Vagina (tissue), 2 donors: Measurements from ENCODE around the gene KRTAP1-1. TPM values are rescaled to one million over a fixed set of nuclear protein-coding genes. Genes with fewer than 3 reads are reported as not detected.

Source experiments
- DNase-seq, 2 donors: peaks; one replicate each; pipeline ENCODE4 v3.0.0-alpha.2; 2017; ENCODE audit errors: extremely low spot score in 2 of 2
- H3K27ac ChIP-seq: fragments of 200-600 bp; sonication (generic); one replicate; pipeline ENCODE4 v1.5.1; 2019
- H3K27me3 ChIP-seq: fragments of 200-600 bp; sonication (generic); one replicate; pipeline ENCODE4 v1.5.1; 2019
- H3K36me3 ChIP-seq, 2 donors: fragments of 200-600 bp; sonication (generic); one replicate each; pipeline ENCODE4 v1.5.1; 2017 to 2019
- H3K4me1 ChIP-seq: fragments of 200-600 bp; sonication (generic); one replicate; pipeline ENCODE4 v1.5.1; 2019
- H3K4me3 ChIP-seq, 2 donors: fragments of 200-600 bp; sonication (generic); 1 replicate in 1 of 2; 2 replicates in 1 of 2; pipeline ENCODE4 v1.5.1; 2016 to 2019
- H3K9me3 ChIP-seq: fragments of 200-600 bp; sonication (generic); one replicate; pipeline ENCODE4 v1.5.1; 2019
- POLR2A ChIP-seq, 2 donors: fragments of 450-650 bp; IDR thresholded peaks; one replicate each; pipeline ENCODE4 v1.6.1; 2017; ENCODE audit warnings: antibody characterized with exemption in 2 of 2, mild to moderate bottlenecking in 2 of 2, moderate library complexity in 2 of 2
- POLR2AphosphoS5 ChIP-seq, 2 donors: sonication (generic); formaldehyde crosslinking; IDR thresholded peaks; one replicate each; pipeline ENCODE4 v1.9.0; 2017; ENCODE audit warnings: antibody characterized with exemption in 2 of 2, mild to moderate bottlenecking in 2 of 2, low read depth in 1 of 2; ENCODE audit not compliant: insufficient read depth in 1 of 2
- intact Hi-C: fragments of 100-400 bp; cut with DNase I; formaldehyde crosslinking; loops from one replicate; pipeline ENCODE4 v1.15.1; 2023
- small RNA-seq: library from RNA; depleted of rRNA; stranded (forward); fragments of <200 nt; gene quantifications from one replicate; pipeline ENCODE3, GENCODE V24; 2016
- total RNA-seq: library from RNA; depleted of rRNA; stranded (reverse); fragments of >200 nt; gene quantifications from one replicate; pipeline ENCODE4 v1.2.3, GENCODE V29; 2016
- TF ChIP-seq, protein P1 (sequence below), 3 experiments: fragments of 450-650 bp in 2 of 3; fragments of 200-600 bp in 1 of 3; sonication (generic) in 1 of 3; IDR thresholded peaks; one replicate each; pipeline ENCODE4 v1.5.1; 2017 to 2019; ENCODE audit warnings: antibody characterized with exemption in 3 of 3, mild to moderate bottlenecking in 2 of 3, moderate library complexity in 2 of 3

Gene KRTAP1-1
- total RNA-seq, 1 donor from 2014 or later, result not detected

- H3K27ac ChIP-seq, result no peak within 1 kb of the TSS
- no peak for TF ChIP-seq POLR2A (IDR thresholded peaks at IDR 0.05)
- TF ChIP-seq, protein P1, sequence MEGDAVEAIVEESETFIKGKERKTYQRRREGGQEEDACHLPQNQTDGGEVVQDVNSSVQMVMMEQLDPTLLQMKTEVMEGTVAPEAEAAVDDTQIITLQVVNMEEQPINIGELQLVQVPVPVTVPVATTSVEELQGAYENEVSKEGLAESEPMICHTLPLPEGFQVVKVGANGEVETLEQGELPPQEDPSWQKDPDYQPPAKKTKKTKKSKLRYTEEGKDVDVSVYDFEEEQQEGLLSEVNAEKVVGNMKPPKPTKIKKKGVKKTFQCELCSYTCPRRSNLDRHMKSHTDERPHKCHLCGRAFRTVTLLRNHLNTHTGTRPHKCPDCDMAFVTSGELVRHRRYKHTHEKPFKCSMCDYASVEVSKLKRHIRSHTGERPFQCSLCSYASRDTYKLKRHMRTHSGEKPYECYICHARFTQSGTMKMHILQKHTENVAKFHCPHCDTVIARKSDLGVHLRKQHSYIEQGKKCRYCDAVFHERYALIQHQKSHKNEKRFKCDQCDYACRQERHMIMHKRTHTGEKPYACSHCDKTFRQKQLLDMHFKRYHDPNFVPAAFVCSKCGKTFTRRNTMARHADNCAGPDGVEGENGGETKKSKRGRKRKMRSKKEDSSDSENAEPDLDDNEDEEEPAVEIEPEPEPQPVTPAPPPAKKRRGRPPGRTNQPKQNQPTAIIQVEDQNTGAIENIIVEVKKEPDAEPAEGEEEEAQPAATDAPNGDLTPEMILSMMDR (IDR thresholded peaks at IDR 0.05), result no peak
- TF ChIP-seq POLR2AphosphoS5 (IDR thresholded peaks at IDR 0.05; ENCODE audit: insufficient read depth in 1 of 2, low read depth in 1 of 2), result no peak
- DNase-seq, result no peak
- no peaks in the 10 kb centered on the region for H3K36me3 ChIP-seq
- H3K4me3 ChIP-seq, result no peak within 1 kb of the TSS
- intact Hi-C loops, result no loop called here
- H3K27me3 ChIP-seq, result no peaks in the 10 kb centered on the region
- H3K9me3 ChIP-seq, result no peaks in the 10 kb centered on the region
- no peaks in the 10 kb centered on the region for H3K4me1 ChIP-seq
Observed at GRCh38 chr17:40993839-40994238, 47.4 kb downstream of the KRTAP1-1 start, which contains the start of gene KRTAP3-3. TSS of gene KRTAP3-3 (minus strand) at chr17:40994164. CDS start at chr17:40994097, 67 bp downstream.

- intact Hi-C loops, result no loop called here
Observed at GRCh38 chr17:40993084-40993483, 48.2 kb downstream of the KRTAP1-1 start.

DNA sequence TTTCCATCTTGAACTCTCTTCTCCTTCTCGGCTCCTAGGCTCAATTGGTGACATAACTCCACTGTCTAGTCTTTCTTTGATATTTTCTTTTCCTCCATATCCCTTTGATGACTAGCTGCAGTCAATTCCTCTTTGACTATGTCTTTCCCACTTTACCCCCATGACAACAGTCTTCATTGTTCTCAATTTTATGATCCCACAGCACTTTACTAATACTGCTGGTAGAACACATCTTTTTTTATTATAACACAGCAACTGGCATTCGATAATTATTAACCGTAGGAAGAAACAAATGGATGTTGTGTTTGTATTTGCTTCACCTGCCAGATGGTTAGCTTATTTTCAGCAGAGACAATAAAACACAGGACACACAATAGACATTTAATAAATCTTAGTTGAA is 48.6 kb downstream of the KRTAP1-1 start:
- no peaks in the 10 kb centered on the region for H3K36me3 ChIP-seq
- H3K4me3 ChIP-seq, result no peak overlapping the region
- no peak overlapping the region for H3K27ac ChIP-seq
- TF ChIP-seq POLR2AphosphoS5 (IDR thresholded peaks at IDR 0.05; ENCODE audit: insufficient read depth in 1 of 2, low read depth in 1 of 2) (no peak), POLR2A (IDR thresholded peaks at IDR 0.05) (no peak)
- no peaks in the 10 kb centered on the region for H3K9me3 ChIP-seq
- H3K27me3 ChIP-seq, result no peaks in the 10 kb centered on the region
- intact Hi-C loops, result no loop called here
- H3K4me1 ChIP-seq, result no peaks in the 10 kb centered on the region
- DNase-seq, result no peak

More at GRCh38 chr17:40993084-40993483, 48.2 kb downstream of the KRTAP1-1 start:
- Histone ChIP-seq H3K27ac (no peak overlapping the region), H3K9me3 (no peaks in the 10 kb centered on the region), H3K4me3 (no peak overlapping the region), H3K36me3 (no peaks in the 10 kb centered on the region), H3K4me1 (no peaks in the 10 kb centered on the region), H3K27me3 (no peaks in the 10 kb centered on the region)
- TF ChIP-seq POLR2A (IDR thresholded peaks at IDR 0.05) (no peak), POLR2AphosphoS5 (IDR thresholded peaks at IDR 0.05; ENCODE audit: insufficient read depth in 1 of 2, low read depth in 1 of 2) (no peak)
- TF ChIP-seq, protein P1 (IDR thresholded peaks at IDR 0.05), result no peak
- no peak for DNase-seq

Small RNA genes lying within 50 kb of the gene (small RNA-seq; reads per million reads assigned to genes)
- gene KRTAP3-4P, result not detected

Other genes starting within 250 kb of the KRTAP1-1 start
- gene KRT28, start 241.5 kb downstream of the KRTAP1-1 start, total RNA-seq, result not detected
- 919 TPM for gene KRT10, start 218.8 kb downstream of the KRTAP1-1 start, total RNA-seq
- gene KRT12, start 174.2 kb downstream of the KRTAP1-1 start, total RNA-seq, result not detected
- not detected for gene KRT20, start 156.2 kb downstream of the KRTAP1-1 start, total RNA-seq
- gene KRT23, start 103.8 kb downstream of the KRTAP1-1 start, total RNA-seq, result 0.98 TPM
- not detected for gene KRT39, start 74.5 kb downstream of the KRTAP1-1 start, total RNA-seq
- not detected for gene KRT40, start 57.1 kb downstream of the KRTAP1-1 start, total RNA-seq
- gene KRTAP3-3, start 47.3 kb downstream of the KRTAP1-1 start, total RNA-seq, result not detected
- gene KRTAP3-2, start 41.5 kb downstream of the KRTAP1-1 start, total RNA-seq, result not detected
- not detected for gene KRTAP3-1, start 32.3 kb downstream of the KRTAP1-1 start, total RNA-seq
- gene KRTAP1-5, start 14.2 kb downstream of the KRTAP1-1 start, total RNA-seq, result not detected
- gene KRTAP1-4, start 11.3 kb downstream of the KRTAP1-1 start, total RNA-seq, result not detected
- gene KRTAP1-3, start 6.6 kb downstream of the KRTAP1-1 start, total RNA-seq, result not detected
- gene KRTAP2-1, start 5.9 kb upstream of the KRTAP1-1 start, total RNA-seq, result not detected
- not detected for gene KRTAP2-2, start 13.8 kb upstream of the KRTAP1-1 start, total RNA-seq
- not detected for gene KRTAP2-3, start 18.7 kb upstream of the KRTAP1-1 start, total RNA-seq
- gene KRTAP2-4, start 24.4 kb upstream of the KRTAP1-1 start, total RNA-seq, result not detected
- gene KRTAP4-7, start 42.7 kb upstream of the KRTAP1-1 start, total RNA-seq, result not detected
- gene KRTAP4-8, start 56.7 kb upstream of the KRTAP1-1 start, total RNA-seq, result not detected
- gene KRTAP4-16, start 60.8 kb upstream of the KRTAP1-1 start, total RNA-seq, result not detected
- gene KRTAP4-9, start 63.9 kb upstream of the KRTAP1-1 start, total RNA-seq, result not detected
- not detected for gene KRTAP4-11, start 76.9 kb upstream of the KRTAP1-1 start, total RNA-seq
- not detected for gene KRTAP4-12, start 82.7 kb upstream of the KRTAP1-1 start, total RNA-seq
- not detected for gene KRTAP4-6, start 99.1 kb upstream of the KRTAP1-1 start, total RNA-seq
- gene KRTAP4-5, start 108.4 kb upstream of the KRTAP1-1 start, total RNA-seq, result not detected
- gene KRTAP4-4, start 119.3 kb upstream of the KRTAP1-1 start, total RNA-seq, result not detected
- not detected for gene KRTAP4-3, start 126.8 kb upstream of the KRTAP1-1 start, total RNA-seq
- gene KRTAP4-2, start 136.8 kb upstream of the KRTAP1-1 start, total RNA-seq, result not detected
- gene KRTAP4-1, start 143.5 kb upstream of the KRTAP1-1 start, total RNA-seq, result not detected
- not detected for gene KRTAP9-1, start 148.4 kb upstream of the KRTAP1-1 start, total RNA-seq
- gene KRTAP9-2, start 185.2 kb upstream of the KRTAP1-1 start, total RNA-seq, result not detected
- not detected for gene KRTAP9-3, start 191.0 kb upstream of the KRTAP1-1 start, total RNA-seq
- not detected for gene KRTAP9-8, start 196.5 kb upstream of the KRTAP1-1 start, total RNA-seq
- not detected for gene KRTAP9-4, start 208.2 kb upstream of the KRTAP1-1 start, total RNA-seq
- not detected for gene KRTAP9-9, start 213.9 kb upstream of the KRTAP1-1 start, total RNA-seq
- gene KRTAP9-6, start 223.9 kb upstream of the KRTAP1-1 start, total RNA-seq, result not detected
- gene KRTAP9-7, start 234.2 kb upstream of the KRTAP1-1 start, total RNA-seq, result not detected